PC-3 (cell line): ENCODE data around the gene ZBTB7C. TPM values are rescaled to one million over a fixed set of nuclear protein-coding genes. Genes with fewer than 3 reads are reported as not detected.
"Not testable (repeated sequence)": the region's sequence is repeated elsewhere in the genome, so short reads cannot be mapped to it uniquely, and the experiment has no call there.

ENCODE experiments used
- ATAC-seq: fragments of 200-7000 bp; cut with Tn5 transposase; 2 replicates; pipeline ENCODE4 v1.9.1; 2020; ENCODE audit warnings: mild to moderate bottlenecking, moderate library complexity
- BruUV-seq: library from RNA; stranded (reverse); fragments of 400-500 nt; replicated peaks from 2 replicates; lab custom pipeline; 2021; lab: Mats Ljungman, UMichigan
- CTCF ChIA-PET: fragments of 300-600 bp; sonication (Branson Sonifier 250); formaldehyde crosslinking; loops from one replicate; lab custom pipeline; 2022; ENCODE audit warnings: antibody characterized with exemption; lab: Charles Lee
- POLR2A ChIA-PET: fragments of 300-600 bp; sonication (Branson Sonifier 250); formaldehyde crosslinking; loops from one replicate; lab custom pipeline; 2022; ENCODE audit warnings: antibody characterized with exemption; ENCODE audit not compliant: unreplicated experiment; lab: Charles Lee
- DNase-seq: peaks from one replicate; pipeline ENCODE4 v3.0.0-alpha.2; 2015
- H2AFZ ChIP-seq: fragments of 300-600 bp; sonication (generic); 2 replicates; pipeline ENCODE4 v1.6.0; 2016; ENCODE audit warnings: antibody characterized with exemption, low read length
- H3F3A ChIP-seq: fragments of 300-600 bp; sonication (generic); one replicate; pipeline ENCODE4 v1.6.0; 2017; ENCODE audit warnings: antibody characterized with exemption, low read length, control low read depth, mild to moderate bottlenecking; ENCODE audit not compliant: unreplicated experiment
- H3K27ac ChIP-seq: fragments of 300-600 bp; sonication (generic); 2 replicates; pipeline ENCODE4 v1.5.1; 2016; ENCODE audit warnings: mild to moderate bottlenecking, low read length
- H3K27me3 ChIP-seq: fragments of 300-600 bp; sonication (generic); 2 replicates; pipeline ENCODE4 v1.6.1; 2016; ENCODE audit warnings: low read length, mixed read lengths
- H3K36me3 ChIP-seq: fragments of 300-600 bp; sonication (generic); 2 replicates; pipeline ENCODE4 v1.6.1; 2016; ENCODE audit warnings: low read depth, mixed run types, low read length, mixed read lengths
- H3K4me1 ChIP-seq: fragments of 300-600 bp; sonication (generic); 2 replicates; pipeline ENCODE4 v1.5.1; 2016; ENCODE audit warnings: low read length; ENCODE audit not compliant: insufficient read depth
- H3K4me2 ChIP-seq: fragments of 300-600 bp; sonication (generic); 2 replicates; pipeline ENCODE4 v1.6.0; 2016; ENCODE audit warnings: low read length
- H3K4me3 ChIP-seq: fragments of 300-600 bp; sonication (generic); 2 replicates; pipeline ENCODE4 v1.5.1; 2016; ENCODE audit warnings: mild to moderate bottlenecking, low read length, mixed read lengths
- H3K79me2 ChIP-seq: fragments of 300-600 bp; sonication (generic); 2 replicates; pipeline ENCODE4 v1.6.1; 2017; ENCODE audit warnings: low read length, mixed read lengths
- H3K9ac ChIP-seq: fragments of 300-600 bp; sonication (generic); 2 replicates; pipeline ENCODE4 v1.6.0; 2016; ENCODE audit warnings: mild to moderate bottlenecking, low read length
- H3K9me2 ChIP-seq: fragments of 300-600 bp; sonication (generic); replicated peaks from 2 replicates; pipeline ENCODE4 v1.6.1; 2016; ENCODE audit warnings: mixed run types, low read length, mixed read lengths
- H3K9me3 ChIP-seq: fragments of 300-600 bp; sonication (generic); 2 replicates; pipeline ENCODE4 v1.6.1; 2016; ENCODE audit warnings: low read length, mixed read lengths
- H4K20me1 ChIP-seq: fragments of 300-600 bp; sonication (generic); 2 replicates; pipeline ENCODE4 v1.6.1; 2016; ENCODE audit warnings: low read length, mixed read lengths
- CTCF ChIP-seq: fragments of 300-600 bp; sonication (generic); conservative IDR thresholded peaks from 2 replicates; pipeline ENCODE4 v1.5.1; 2017; ENCODE audit warnings: antibody characterized with exemption, low read depth, mild to moderate bottlenecking, low read length
- EZH2 ChIP-seq: fragments of 300-600 bp; sonication (generic); IDR thresholded peaks from one replicate; pipeline ENCODE4 v1.6.1; 2017; ENCODE audit warnings: antibody characterized with exemption, mild to moderate bottlenecking, low read length; ENCODE audit not compliant: unreplicated experiment
- EZH2phosphoT487 ChIP-seq: fragments of 300-600 bp; sonication (generic); IDR thresholded peaks from 2 replicates; pipeline ENCODE4 v1.6.1; 2018; ENCODE audit warnings: mild to moderate bottlenecking, antibody characterized with exemption, low read length, borderline replicate concordance
- intact Hi-C: fragments of 100-400 bp; cut with micrococcal nuclease; formaldehyde crosslinking; loops from 2 replicates; pipeline ENCODE4 v1.9.0; 2023
- total RNA-seq: library from RNA; depleted of rRNA; stranded (reverse); fragments of >200 nt; gene quantifications from 2 replicates; pipeline ENCODE4 v1.2.3, GENCODE V29; 2014

The ZBTB7C gene
- total RNA-seq, 1 experiment from 2014 or later, result 1.3 TPM

DNA sequence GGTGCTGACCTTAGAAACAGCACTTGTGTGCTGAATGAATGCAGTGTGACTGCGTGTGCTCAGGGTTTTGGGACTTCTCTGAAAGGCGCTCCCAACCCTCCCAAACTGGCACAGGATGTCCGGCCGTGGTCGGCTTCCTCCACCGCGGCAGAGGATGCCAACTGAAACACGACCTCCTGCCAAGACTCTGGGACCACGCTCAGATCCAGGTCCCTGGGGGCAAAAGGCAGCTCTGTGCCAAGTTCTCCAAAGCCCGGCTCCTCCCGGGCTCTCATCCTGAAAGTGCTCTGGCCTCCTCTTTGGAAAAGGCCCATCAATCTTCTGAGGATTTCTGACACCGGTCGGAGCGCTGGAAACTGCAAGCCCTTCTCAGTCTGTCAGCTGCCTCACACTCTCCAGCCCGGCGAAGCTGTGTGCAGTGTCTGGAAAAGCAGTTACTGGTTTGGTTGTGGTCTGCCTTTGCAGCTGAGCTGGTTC, 32.3 kb upstream of the ZBTB7C start:
- H2AFZ ChIP-seq, result no peak overlapping the region
- no peak overlapping the region for H3K4me2 ChIP-seq
- ATAC-seq (no peak), DNase-seq (no peak)
- no peak overlapping the region for H3K4me3 ChIP-seq
- no TSS peak for BruUV-seq
- H3K9me3 ChIP-seq, result no peaks in the 10 kb centered on the region
- H3K27me3 ChIP-seq, result no peaks in the 10 kb centered on the region
- no peaks in the 10 kb centered on the region for H3F3A ChIP-seq
- POLR2A ChIA-PET, result no interaction called here
- H3K27ac ChIP-seq, result no peak overlapping the region
- H3K4me1 ChIP-seq, result no peaks in the 10 kb centered on the region
- TF ChIP-seq EZH2 (no peak), CTCF (no peak), EZH2phosphoT487 (no peak)
- intact Hi-C loops, result no loop called here
- H3K9me2 ChIP-seq, result no peaks in the 10 kb centered on the region
- H3K9ac ChIP-seq, result no peak overlapping the region
- no peaks in the 10 kb centered on the region for H3K79me2 ChIP-seq
- no peaks in the 10 kb centered on the region for H4K20me1 ChIP-seq
- no peaks in the 10 kb centered on the region for H3K36me3 ChIP-seq
- CTCF ChIA-PET, result no interaction called here

DNA sequence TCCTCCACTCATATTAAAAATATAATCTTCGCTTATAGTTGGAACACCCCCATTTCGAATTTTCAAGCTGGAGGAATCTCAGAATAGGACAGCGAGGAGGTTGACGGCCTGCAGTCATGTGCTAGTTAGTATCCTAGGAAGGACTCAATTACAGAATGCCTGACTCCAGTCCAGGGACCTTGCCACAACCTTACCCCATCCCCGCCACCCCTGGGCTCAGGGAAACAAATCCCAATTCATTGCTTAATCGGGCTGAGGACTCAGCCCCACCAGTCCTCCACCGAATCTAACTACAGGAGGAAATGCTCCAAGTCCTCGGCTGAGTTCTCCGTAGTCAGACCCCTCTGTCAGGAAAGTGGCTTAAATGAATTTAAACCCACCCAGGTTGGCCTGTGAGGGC, 31.7 kb upstream of the ZBTB7C start:
- H3K4me1 ChIP-seq, result no peaks in the 10 kb centered on the region
- no TSS peak for BruUV-seq
- no peak overlapping the region for H2AFZ ChIP-seq
- H3K27ac ChIP-seq, result no peak overlapping the region
- H3K9ac ChIP-seq, result no peak overlapping the region
- no peaks in the 10 kb centered on the region for H3K9me2 ChIP-seq
- no peak overlapping the region for H3K4me3 ChIP-seq
- CTCF ChIA-PET, result no interaction called here
- no peaks in the 10 kb centered on the region for H3F3A ChIP-seq
- no peaks in the 10 kb centered on the region for H3K36me3 ChIP-seq
- no peak overlapping the region for H3K4me2 ChIP-seq
- intact Hi-C loops, result no loop called here
- no peaks in the 10 kb centered on the region for H3K79me2 ChIP-seq
- POLR2A ChIA-PET, result no interaction called here
- ATAC-seq (no peak), DNase-seq (no peak)
- TF ChIP-seq EZH2phosphoT487 (no peak), CTCF (no peak), EZH2 (no peak)
- H3K27me3 ChIP-seq, result no peaks in the 10 kb centered on the region
- no peaks in the 10 kb centered on the region for H4K20me1 ChIP-seq
- no peaks in the 10 kb centered on the region for H3K9me3 ChIP-seq

DNA sequence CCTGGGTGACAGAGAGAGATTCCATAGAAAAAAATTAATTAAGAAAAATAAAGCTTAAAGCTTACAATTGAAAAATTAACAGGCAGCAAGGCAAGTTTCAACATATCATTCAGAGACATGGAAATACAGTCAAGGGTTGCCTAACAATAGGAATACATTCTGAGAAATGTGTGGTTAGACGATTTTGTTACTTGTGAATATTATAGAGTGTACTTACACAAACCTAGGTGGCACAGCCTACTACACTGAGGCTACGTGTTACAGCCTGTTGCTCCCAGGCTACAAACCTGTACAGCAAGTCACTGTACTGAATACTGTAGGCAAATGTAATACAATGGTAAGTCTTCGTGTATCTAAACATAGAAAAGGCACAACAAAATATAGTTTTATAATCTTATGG, 27.7 kb upstream of the ZBTB7C start:
- intact Hi-C loops, result no loop called here
- CTCF ChIA-PET, result no interaction called here
- no peaks in the 10 kb centered on the region for H3K79me2 ChIP-seq
- H3K9me2 ChIP-seq, result no peaks in the 10 kb centered on the region
- no peak for DNase-seq
- H3K4me1 ChIP-seq, result no peaks in the 10 kb centered on the region
- H3K27me3 ChIP-seq, result no peaks in the 10 kb centered on the region
- no peaks in the 10 kb centered on the region for H3F3A ChIP-seq
- no peaks in the 10 kb centered on the region for H4K20me1 ChIP-seq
- H3K9me3 ChIP-seq, result no peaks in the 10 kb centered on the region
- no peak overlapping the region for H3K4me2 ChIP-seq
- H3K27ac ChIP-seq, result no peak overlapping the region
- no peaks in the 10 kb centered on the region for H3K36me3 ChIP-seq
- POLR2A ChIA-PET, result no interaction called here
- H3K4me3 ChIP-seq, result no peak overlapping the region
- ATAC-seq, result no peak
- TF ChIP-seq EZH2phosphoT487, result no peak
- TF ChIP-seq EZH2, result no peak
- TF ChIP-seq CTCF, result no peak
- H2AFZ ChIP-seq, result no peak overlapping the region
- H3K9ac ChIP-seq, result no peak overlapping the region
- BruUV-seq, result no TSS peak

- ATAC-seq, H4K20me1 ChIP-seq, H3K79me2 ChIP-seq, H3K4me1 ChIP-seq, H3K4me3 ChIP-seq, POLR2A ChIA-PET, H3K9ac ChIP-seq, H3K27ac ChIP-seq, DNase-seq, H3K9me3 ChIP-seq, H2AFZ ChIP-seq, H3K4me2 ChIP-seq, H3K9me2 ChIP-seq, BruUV-seq, intact Hi-C loops, H3K27me3 ChIP-seq, H3K36me3 ChIP-seq, CTCF ChIA-PET, H3F3A ChIP-seq: not testable (repeated sequence)
Measured at GRCh38 chr18:48434382-48434781, 25.2 kb upstream of the ZBTB7C start.
